H9 (cell line): ENCODE data around the gene MYRIP. TPM values are rescaled to one million over a fixed set of nuclear protein-coding genes. Genes with fewer than 3 reads are reported as not detected.

Source experiments
- DNase-seq: peaks from one replicate; pipeline ENCODE4 v3.0.0-alpha.2; 2017
- H2AFZ ChIP-seq: one replicate; pipeline ENCODE4 v1.6.1; 2013; ENCODE audit warnings: mild to moderate bottlenecking, low read length, control low read depth, moderate library complexity
- H2AK5ac ChIP-seq: 2 replicates; pipeline ENCODE4 v1.6.1; 2013; ENCODE audit warnings: low read length, control low read depth, mixed read lengths; ENCODE audit not compliant: insufficient read length
- H2BK120ac ChIP-seq: one replicate; pipeline ENCODE4 v1.6.1; 2013; ENCODE audit warnings: low read depth, mild to moderate bottlenecking, low read length, control low read depth, inconsistent platforms; ENCODE audit not compliant: poor library complexity, severe bottlenecking
- H2BK12ac ChIP-seq: 2 replicates; pipeline ENCODE4 v1.6.1; 2013; ENCODE audit warnings: low read length, control low read depth, mixed read lengths, low read depth; ENCODE audit not compliant: insufficient read length
- H2BK15ac ChIP-seq: 2 replicates; pipeline ENCODE4 v1.6.1; 2013; ENCODE audit warnings: low read depth, low read length, control low read depth
- H2BK20ac ChIP-seq: one replicate; pipeline ENCODE4 v1.6.1; 2013; ENCODE audit warnings: low read depth, mild to moderate bottlenecking, low read length, control low read depth, inconsistent platforms; ENCODE audit not compliant: poor library complexity, severe bottlenecking
- H2BK5ac ChIP-seq: 2 replicates; pipeline ENCODE4 v1.6.1; 2013; ENCODE audit warnings: low read length, control low read depth, mixed read lengths; ENCODE audit not compliant: insufficient read length
- H3K14ac ChIP-seq: 2 replicates; pipeline ENCODE4 v1.6.1; 2013; ENCODE audit warnings: low read length, control low read depth; ENCODE audit not compliant: insufficient read depth
- H3K18ac ChIP-seq: 2 replicates; pipeline ENCODE4 v1.6.1; 2013; ENCODE audit warnings: low read depth, mild to moderate bottlenecking, mixed read lengths, low read length, control low read depth; ENCODE audit not compliant: insufficient read length
- H3K23ac ChIP-seq: 2 replicates; pipeline ENCODE4 v1.6.1; 2013; ENCODE audit warnings: low read length, control low read depth, mixed read lengths, low read depth; ENCODE audit not compliant: insufficient read length
- H3K23me2 ChIP-seq: 2 replicates; pipeline ENCODE4 v1.6.1; 2013; ENCODE audit warnings: low read depth, mild to moderate bottlenecking, mixed read lengths, low read length, control low read depth; ENCODE audit not compliant: insufficient read length, poor library complexity, severe bottlenecking
- H3K27ac ChIP-seq: 2 replicates; pipeline ENCODE4 v1.5.1; 2013; ENCODE audit warnings: low read length, control low read depth, mixed read lengths, low read depth; ENCODE audit not compliant: insufficient read length
- H3K27me3 ChIP-seq: 2 replicates; pipeline ENCODE4 v1.6.1; 2013; ENCODE audit warnings: low read length, control low read depth, inconsistent platforms; ENCODE audit not compliant: insufficient read depth
- H3K4ac ChIP-seq: 2 replicates; pipeline ENCODE4 v1.6.1; 2013; ENCODE audit warnings: low read depth, mild to moderate bottlenecking, control low read depth, inconsistent platforms, low read length, moderate library complexity
- H3K4me1 ChIP-seq: 2 replicates; pipeline ENCODE4 v1.6.1; 2013; ENCODE audit warnings: low read length, control low read depth, inconsistent platforms; ENCODE audit not compliant: insufficient read depth
- H3K4me2 ChIP-seq: 2 replicates; pipeline ENCODE4 v1.6.1; 2013; ENCODE audit warnings: low read length, control low read depth, mixed read lengths; ENCODE audit not compliant: insufficient read length, insufficient read depth
- H3K56ac ChIP-seq: 2 replicates; pipeline ENCODE4 v1.6.1; 2013; ENCODE audit warnings: low read depth, mild to moderate bottlenecking, mixed read lengths, low read length, control low read depth; ENCODE audit not compliant: insufficient read length
- H3K79me1 ChIP-seq: 2 replicates; pipeline ENCODE4 v1.6.1; 2013; ENCODE audit warnings: low read depth, mild to moderate bottlenecking, moderate library complexity, low read length, control low read depth, inconsistent platforms; ENCODE audit not compliant: insufficient read depth, poor library complexity, severe bottlenecking
- H3K79me2 ChIP-seq: 2 replicates; pipeline ENCODE4 v1.6.1; 2013; ENCODE audit warnings: low read length, control low read depth, inconsistent platforms; ENCODE audit not compliant: insufficient read depth
- H3K9ac ChIP-seq: 2 replicates; pipeline ENCODE4 v1.6.1; 2013; ENCODE audit warnings: low read length, control low read depth, mixed read lengths; ENCODE audit not compliant: insufficient read length; ENCODE audit errors: extremely low read depth
- H3K9me3 ChIP-seq: one replicate; pipeline ENCODE4 v1.6.1; 2013; ENCODE audit warnings: low read depth, low read length, inconsistent platforms; ENCODE audit not compliant: control insufficient read depth
- H3T11ph ChIP-seq: one replicate; pipeline ENCODE4 v1.6.1; 2013; ENCODE audit warnings: mild to moderate bottlenecking, low read length, control low read depth, inconsistent platforms
- H4K20me1 ChIP-seq: one replicate; pipeline ENCODE4 v1.6.1; 2013; ENCODE audit not compliant: control insufficient read depth, insufficient read length, insufficient read depth
- H4K5ac ChIP-seq: 2 replicates; pipeline ENCODE4 v1.6.1; 2013; ENCODE audit warnings: low read depth, mild to moderate bottlenecking, mixed read lengths, low read length, control low read depth; ENCODE audit not compliant: insufficient read length
- H4K8ac ChIP-seq: replicated peaks from 2 replicates; pipeline ENCODE4 v1.6.1; 2013; ENCODE audit warnings: low read length, control low read depth, mixed read lengths, low read depth; ENCODE audit not compliant: insufficient read length
- H4K91ac ChIP-seq: 2 replicates; pipeline ENCODE4 v1.6.1; 2013; ENCODE audit warnings: low read depth, mild to moderate bottlenecking, moderate library complexity, mixed read lengths, low read length, control low read depth; ENCODE audit not compliant: insufficient read length
- H3K27ac Mint-ChIP-seq, 3 experiments: 2 replicates in 2 of 3; 3 replicates in 1 of 3; pipeline ENCODE4 v1.8.0; 2020 to 2021; ENCODE audit warnings: mixed read lengths in 3 of 3, mild to moderate bottlenecking in 1 of 3, moderate library complexity in 1 of 3
- H3K27me3 Mint-ChIP-seq: 2 replicates; pipeline ENCODE4 v1.8.0; 2021; ENCODE audit warnings: low read depth, mild to moderate bottlenecking, moderate library complexity, mixed read lengths
- H3K36me3 Mint-ChIP-seq, 3 experiments: 2 replicates in 2 of 3; 3 replicates in 1 of 3; pipeline ENCODE4 v1.8.0; 2020 to 2021; ENCODE audit warnings: low read depth in 3 of 3, mixed read lengths in 3 of 3; ENCODE audit not compliant: insufficient read depth in 1 of 3
- H3K4me1 Mint-ChIP-seq, 2 experiments: 2 replicates each; pipeline ENCODE4 v1.8.0; 2020; ENCODE audit warnings: mixed read lengths in 2 of 2
- H3K4me3 Mint-ChIP-seq, 2 experiments: 2 replicates in 1 of 2; 3 replicates in 1 of 2; pipeline ENCODE4 v1.8.0; 2020 to 2021; ENCODE audit warnings: mild to moderate bottlenecking in 2 of 2, mixed read lengths in 2 of 2, moderate library complexity in 1 of 2
- H3K9me3 Mint-ChIP-seq, 2 experiments: 2 replicates in 1 of 2; 3 replicates in 1 of 2; pipeline ENCODE4 v1.8.0; 2020; ENCODE audit warnings: mild to moderate bottlenecking in 2 of 2, mixed read lengths in 2 of 2, moderate library complexity in 1 of 2
- WGBS: extraction: QIAGEN DNeasy Blood & Tissue Kit; methylation state at CpG from one replicate; pipeline ENCODE4 v1.1.7; 2013; ENCODE audit warnings: missing lambda C conversion rate, low lambda C conversion rate, mixed read lengths; ENCODE audit not compliant: insufficient read length; ENCODE audit errors: extremely low coverage; 5-methylcytosine and 5-hydroxymethylcytosine counted together
- total RNA-seq: library from RNA; stranded (reverse); gene quantifications from 2 replicates; pipeline ENCODE4 v1.2.1, GENCODE V29; 2021
- TF ChIP-seq, protein P1 (sequence below): fragments of 200-600 bp; sonication (generic); conservative IDR thresholded peaks from 3 replicates; pipeline ENCODE4 v1.8.0; 2021; ENCODE audit warnings: antibody characterized with exemption, mild to moderate bottlenecking

Gene MYRIP
- total RNA-seq, 1 experiment from 2014 or later, result 1.8 TPM

- WGBS, result no CpG with 5 or more reads among the region's 2 CpGs
- Histone ChIP-seq H3K9ac (no peak overlapping the region), H3K14ac (no peak overlapping the region), H4K8ac (no peak overlapping the region), H3K4me1 (peaks cover 3% of the 10 kb centered on the region; the same call in 1 of the 2 replicates), H2BK120ac (no peak overlapping the region), H3K27me3 (no peaks in the 10 kb centered on the region; the same call in 1 of the 2 replicates), H2BK12ac (no peak overlapping the region), H2AFZ (no peak overlapping the region), H3K23me2 (no peaks in the 10 kb centered on the region), H4K91ac (no peak overlapping the region), H2BK15ac (no peak overlapping the region), H2BK20ac (no peak overlapping the region), H4K20me1 (no peaks in the 10 kb centered on the region), H3T11ph (no peak overlapping the region), H2BK5ac (no peak overlapping the region), H3K56ac (no peak overlapping the region), H3K79me1 (no peaks in the 10 kb centered on the region), H3K27ac (no peak overlapping the region), H3K4ac (no peak overlapping the region), H4K5ac (no peak overlapping the region), H3K9me3 (no peaks in the 10 kb centered on the region), H3K79me2 (no peaks in the 10 kb centered on the region), H3K18ac (no peak overlapping the region), H3K23ac (no peak overlapping the region), H3K4me2 (no peak overlapping the region), H2AK5ac (no peak overlapping the region)
- Mint-ChIP-seq H3K9me3 (no peaks in the 10 kb centered on the region), H3K36me3 (no peaks in the 10 kb centered on the region), H3K27ac (no peak overlapping the region), H3K4me1 (peaks cover 7 to 10% of the 10 kb centered on the region in 2 experiments), H3K4me3 (no peak overlapping the region), H3K27me3 (no peaks in the 10 kb centered on the region)
- TF ChIP-seq, protein P1, sequence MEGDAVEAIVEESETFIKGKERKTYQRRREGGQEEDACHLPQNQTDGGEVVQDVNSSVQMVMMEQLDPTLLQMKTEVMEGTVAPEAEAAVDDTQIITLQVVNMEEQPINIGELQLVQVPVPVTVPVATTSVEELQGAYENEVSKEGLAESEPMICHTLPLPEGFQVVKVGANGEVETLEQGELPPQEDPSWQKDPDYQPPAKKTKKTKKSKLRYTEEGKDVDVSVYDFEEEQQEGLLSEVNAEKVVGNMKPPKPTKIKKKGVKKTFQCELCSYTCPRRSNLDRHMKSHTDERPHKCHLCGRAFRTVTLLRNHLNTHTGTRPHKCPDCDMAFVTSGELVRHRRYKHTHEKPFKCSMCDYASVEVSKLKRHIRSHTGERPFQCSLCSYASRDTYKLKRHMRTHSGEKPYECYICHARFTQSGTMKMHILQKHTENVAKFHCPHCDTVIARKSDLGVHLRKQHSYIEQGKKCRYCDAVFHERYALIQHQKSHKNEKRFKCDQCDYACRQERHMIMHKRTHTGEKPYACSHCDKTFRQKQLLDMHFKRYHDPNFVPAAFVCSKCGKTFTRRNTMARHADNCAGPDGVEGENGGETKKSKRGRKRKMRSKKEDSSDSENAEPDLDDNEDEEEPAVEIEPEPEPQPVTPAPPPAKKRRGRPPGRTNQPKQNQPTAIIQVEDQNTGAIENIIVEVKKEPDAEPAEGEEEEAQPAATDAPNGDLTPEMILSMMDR, result no peak
- DNase-seq, result no peak
These were observed 200.6 kb downstream of the MYRIP start for GRCh38 chr3:40009991-40010390.
